PC-3 (cell line): ENCODE data around the gene CNPY1.

Source experiments
- EZH2 ChIP-seq: fragments of 300-600 bp; sonication (generic); IDR thresholded peaks from one replicate; pipeline ENCODE4 v1.6.1; 2017; ENCODE audit warnings: antibody characterized with exemption, mild to moderate bottlenecking, low read length; ENCODE audit not compliant: unreplicated experiment
- TF ChIP-seq, protein P1 (sequence below): fragments of 300-600 bp; sonication (generic); conservative IDR thresholded peaks from 2 replicates; pipeline ENCODE4 v1.5.1; 2017; ENCODE audit warnings: antibody characterized with exemption, low read depth, mild to moderate bottlenecking, low read length

GRCh38 chr7:155514296-155514695 lies 32.1 kb downstream of the CNPY1 start:
- TF ChIP-seq, protein P1, sequence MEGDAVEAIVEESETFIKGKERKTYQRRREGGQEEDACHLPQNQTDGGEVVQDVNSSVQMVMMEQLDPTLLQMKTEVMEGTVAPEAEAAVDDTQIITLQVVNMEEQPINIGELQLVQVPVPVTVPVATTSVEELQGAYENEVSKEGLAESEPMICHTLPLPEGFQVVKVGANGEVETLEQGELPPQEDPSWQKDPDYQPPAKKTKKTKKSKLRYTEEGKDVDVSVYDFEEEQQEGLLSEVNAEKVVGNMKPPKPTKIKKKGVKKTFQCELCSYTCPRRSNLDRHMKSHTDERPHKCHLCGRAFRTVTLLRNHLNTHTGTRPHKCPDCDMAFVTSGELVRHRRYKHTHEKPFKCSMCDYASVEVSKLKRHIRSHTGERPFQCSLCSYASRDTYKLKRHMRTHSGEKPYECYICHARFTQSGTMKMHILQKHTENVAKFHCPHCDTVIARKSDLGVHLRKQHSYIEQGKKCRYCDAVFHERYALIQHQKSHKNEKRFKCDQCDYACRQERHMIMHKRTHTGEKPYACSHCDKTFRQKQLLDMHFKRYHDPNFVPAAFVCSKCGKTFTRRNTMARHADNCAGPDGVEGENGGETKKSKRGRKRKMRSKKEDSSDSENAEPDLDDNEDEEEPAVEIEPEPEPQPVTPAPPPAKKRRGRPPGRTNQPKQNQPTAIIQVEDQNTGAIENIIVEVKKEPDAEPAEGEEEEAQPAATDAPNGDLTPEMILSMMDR: no peak
- TF ChIP-seq EZH2: no peak
